ENCODE measurements around the gene CAB39. TPM values are rescaled to one million over a fixed set of nuclear protein-coding genes. Genes with fewer than 3 reads are reported as not detected.

The CAB39 gene
- total and polyA plus RNA-seq, 2 experiments from 2014 or later, result 18.7 to 67.5 TPM

- Histone ChIP-seq H3K4me2 (no peak overlapping the region), H3K9me2 (ENCODE audit: insufficient read depth) (no peaks in the 10 kb centered on the region), H3K4me1 (ENCODE audit: insufficient read depth) (no peaks in the 10 kb centered on the region), H3K4me3 (no peak overlapping the region), H3K36me3 (ENCODE audit: insufficient read depth) (no peaks in the 10 kb centered on the region), H3F3A (replicated peaks; ENCODE audit: low read depth) (no peaks in the 10 kb centered on the region), H3K79me2 (replicated peaks; ENCODE audit: insufficient read depth) (no peaks in the 10 kb centered on the region), H4K20me1 (replicated peaks; ENCODE audit: insufficient read depth) (no peaks in the 10 kb centered on the region), H2AFZ (no peak overlapping the region), H3K27me3 (ENCODE audit: insufficient read depth) (no peaks in the 10 kb centered on the region), H3K27ac (ENCODE audit: low read depth) (no peak overlapping the region)
- Mint-ChIP-seq H3K27ac (no peak overlapping the region), H3K9me3 (no peaks in the 10 kb centered on the region), H3K4me1 (peaks cover 4% of the 10 kb centered on the region; the same call in 2 of the 3 replicates), H3K27me3 (ENCODE audit: insufficient read depth, low read depth, poor library complexity) (no peaks in the 10 kb centered on the region), H3K4me3 (no peak overlapping the region), H3K36me3 (ENCODE audit: low read depth) (no peaks in the 10 kb centered on the region)
- ATAC-seq (no peak), DNase-seq (ENCODE audit: low spot score) (no peak)
- TF ChIP-seq POLR2AphosphoS5 (IDR thresholded peaks at IDR 0.05; ENCODE audit: low read depth) (no peak), NANOG (IDR thresholded peaks at IDR 0.05; ENCODE audit: borderline replicate concordance) (no peak), EZH2 (IDR thresholded peaks at IDR 0.05; ENCODE audit: low read depth, unreplicated experiment) (no peak), CREB1 (CRISPR knock-in tag; IDR thresholded peaks at IDR 0.05; ENCODE audit: low read depth) (no peak), EZH2phosphoT487 (IDR thresholded peaks at IDR 0.05; ENCODE audit: unreplicated experiment) (no peak), ZNF331 (CRISPR knock-in tag; IDR thresholded peaks at IDR 0.05; ENCODE audit: low read depth) (no peak), JUNB (IDR thresholded peaks at IDR 0.05; ENCODE audit: unreplicated experiment) (no peak), REST (IDR thresholded peaks at IDR 0.05; ENCODE audit: unreplicated experiment) (no peak), ZNF114 (CRISPR knock-in tag; IDR thresholded peaks at IDR 0.05) (no peak), ETS1 (IDR thresholded peaks at IDR 0.05) (no peak), CTCF (conservative IDR thresholded peaks at IDR 0.05; ENCODE audit: low read depth in 2 of 2) (no peak), ZNF462 (CRISPR knock-in tag; IDR thresholded peaks at IDR 0.05) (no peak), STAT1 (IDR thresholded peaks at IDR 0.05; ENCODE audit: unreplicated experiment) (no peak)
Observed at GRCh38 chr2:230701308-230701707, 11.3 kb upstream of the CAB39 start.
